PC-9 (cell line): Measurements from ENCODE around the gene BCO1.

Experiments
- CTCF ChIP-seq: fragments of 200-600 bp; sonication (generic); conservative IDR thresholded peaks from 2 replicates; pipeline ENCODE4 v1.6.1; 2017; ENCODE audit warnings: mixed run types, antibody characterized with exemption, mild to moderate bottlenecking, moderate library complexity
- EZH2 ChIP-seq: fragments of 200-600 bp; sonication (generic); IDR thresholded peaks from 2 replicates; pipeline ENCODE4 v1.8.0; 2017; ENCODE audit warnings: antibody characterized with exemption, low read depth

- no peak for TF ChIP-seq CTCF
- TF ChIP-seq EZH2, result no peak
Measured at GRCh38 chr16:81243942-81244341, 5.5 kb downstream of the BCO1 start.
